AG04450 (cell line): ENCODE results near the gene MROH2B. TPM values are rescaled to one million over a fixed set of nuclear protein-coding genes. Genes with fewer than 3 reads are reported as not detected.

Source experiments
- CTCF ChIA-PET: fragments of 300-600, 350-600 bp; formaldehyde crosslinking; extraction: SDS; loops from one replicate; lab custom pipeline; 2022; ENCODE audit warnings: antibody characterized with exemption, inconsistent platforms; lab: Charles Lee
- POLR2A ChIA-PET: fragments of 350-600 bp; formaldehyde crosslinking; extraction: SDS; loops from one replicate; lab custom pipeline; 2021; ENCODE audit warnings: antibody characterized with exemption, inconsistent platforms; lab: Yijun Ruan, JAX
- DNase-seq: peaks from one replicate; pipeline ENCODE4 v3.0.0-alpha.2; 2011; ENCODE audit warnings: low read depth, low spot score
- H3K27ac ChIP-seq: one replicate; pipeline ENCODE4 v1.5.1; 2012; ENCODE audit warnings: low read depth, low read length, control low read depth
- H3K27me3 ChIP-seq: one replicate; pipeline ENCODE4 v1.6.0; 2012; ENCODE audit warnings: low read length; ENCODE audit not compliant: control insufficient read depth, insufficient read depth
- H3K4me3 ChIP-seq: 2 replicates; pipeline ENCODE4 v1.5.1; 2011; ENCODE audit warnings: mild to moderate bottlenecking, low read depth, low read length, control low read depth
- H3K9me3 ChIP-seq: 2 replicates; pipeline ENCODE4 v1.5.1; 2012; ENCODE audit warnings: low read length; ENCODE audit not compliant: control insufficient read depth, insufficient read depth
- CTCF ChIP-seq: IDR thresholded peaks from 2 replicates; pipeline ENCODE4 v1.5.1; 2011; ENCODE audit warnings: low read depth, low read length, control low read depth, inconsistent platforms
- polyA plus RNA-seq: library from polyadenylated mRNA; depleted of rRNA; stranded (reverse); fragments of >200 nt; gene quantifications from 2 replicates; pipeline ENCODE4 v1.2.3, GENCODE V29; 2011

MROH2B gene
- polyA plus RNA-seq, 1 experiment = not detected

- Histone ChIP-seq H3K9me3 (no peaks in the 10 kb centered on the region), H3K27me3 (no peaks in the 10 kb centered on the region), H3K27ac (no peak overlapping the region), H3K4me3 (no peak overlapping the region)
- ChIA-PET POLR2A (no interaction called here), CTCF (no interaction called here)
- DNase-seq = no peak
- TF ChIP-seq CTCF = no peak
These were observed 60.6 kb downstream of the MROH2B start for GRCh38 chr5:41010572-41010971.

- DNase-seq = no peak
- no peak overlapping the region for H3K4me3 ChIP-seq
- H3K9me3 ChIP-seq = no peaks in the 10 kb centered on the region
- POLR2A ChIA-PET = no interaction called here
- H3K27me3 ChIP-seq = no peaks in the 10 kb centered on the region
- H3K27ac ChIP-seq = no peak overlapping the region
- CTCF ChIA-PET = no interaction called here
- no peak for TF ChIP-seq CTCF
These were observed 61.9 kb downstream of the MROH2B start for GRCh38 chr5:41009232-41009631.

GRCh38 chr5:41004931-41005330, 66.2 kb downstream of the MROH2B start:
- ChIA-PET POLR2A (no interaction called here), CTCF (no interaction called here)
- no peak overlapping the region for H3K4me3 ChIP-seq
- no peak for DNase-seq
- H3K27me3 ChIP-seq = no peaks in the 10 kb centered on the region
- no peak overlapping the region for H3K27ac ChIP-seq
- no peaks in the 10 kb centered on the region for H3K9me3 ChIP-seq
- no peak for TF ChIP-seq CTCF

GRCh38 chr5:41003670-41004376, 67.3 kb downstream of the MROH2B start:
- no peak for DNase-seq
- CTCF ChIA-PET = no interaction called here

More at GRCh38 chr5:41003670-41004376, 67.3 kb downstream of the MROH2B start:
- Histone ChIP-seq H3K4me3 (no peak overlapping the region), H3K9me3 (no peaks in the 10 kb centered on the region), H3K27ac (no peak overlapping the region), H3K27me3 (no peaks in the 10 kb centered on the region)
- no peak for TF ChIP-seq CTCF
- POLR2A ChIA-PET = no interaction called here
